ENCODE data around the gene MAP1LC3B2. TPM values are rescaled to one million over a fixed set of nuclear protein-coding genes. Genes with fewer than 3 reads are reported as not detected.

Gene MAP1LC3B2
- total and polyA plus RNA-seq, 2 of the 13 experiments (the other 11 are each of a cell fraction or from before 2014, with no cell fraction given) = 0.60 to 2.2 TPM

DNA sequence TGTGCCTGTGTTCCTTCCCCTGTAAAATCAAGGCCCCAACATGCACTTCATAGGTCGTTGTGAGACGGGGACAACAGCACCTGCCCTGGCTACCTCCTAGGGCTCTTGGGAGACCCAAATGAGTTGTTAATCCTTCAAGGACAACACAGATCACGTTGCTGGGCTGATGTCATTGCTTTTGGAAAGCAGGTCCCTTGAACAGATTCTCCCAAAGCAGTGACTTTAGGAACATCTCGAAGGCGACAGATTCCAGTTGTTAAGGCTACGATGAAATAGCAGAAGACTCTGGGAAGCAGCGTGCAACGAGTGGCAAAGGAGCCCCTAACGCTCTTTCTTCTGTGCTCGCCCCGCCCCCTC is 26.2 kb upstream of the MAP1LC3B2 start:
- no peak for FAIRE-seq
- intact Hi-C loops (cut with micrococcal nuclease; ENCODE audit: unreplicated experiment) = no loop called here

DNA sequence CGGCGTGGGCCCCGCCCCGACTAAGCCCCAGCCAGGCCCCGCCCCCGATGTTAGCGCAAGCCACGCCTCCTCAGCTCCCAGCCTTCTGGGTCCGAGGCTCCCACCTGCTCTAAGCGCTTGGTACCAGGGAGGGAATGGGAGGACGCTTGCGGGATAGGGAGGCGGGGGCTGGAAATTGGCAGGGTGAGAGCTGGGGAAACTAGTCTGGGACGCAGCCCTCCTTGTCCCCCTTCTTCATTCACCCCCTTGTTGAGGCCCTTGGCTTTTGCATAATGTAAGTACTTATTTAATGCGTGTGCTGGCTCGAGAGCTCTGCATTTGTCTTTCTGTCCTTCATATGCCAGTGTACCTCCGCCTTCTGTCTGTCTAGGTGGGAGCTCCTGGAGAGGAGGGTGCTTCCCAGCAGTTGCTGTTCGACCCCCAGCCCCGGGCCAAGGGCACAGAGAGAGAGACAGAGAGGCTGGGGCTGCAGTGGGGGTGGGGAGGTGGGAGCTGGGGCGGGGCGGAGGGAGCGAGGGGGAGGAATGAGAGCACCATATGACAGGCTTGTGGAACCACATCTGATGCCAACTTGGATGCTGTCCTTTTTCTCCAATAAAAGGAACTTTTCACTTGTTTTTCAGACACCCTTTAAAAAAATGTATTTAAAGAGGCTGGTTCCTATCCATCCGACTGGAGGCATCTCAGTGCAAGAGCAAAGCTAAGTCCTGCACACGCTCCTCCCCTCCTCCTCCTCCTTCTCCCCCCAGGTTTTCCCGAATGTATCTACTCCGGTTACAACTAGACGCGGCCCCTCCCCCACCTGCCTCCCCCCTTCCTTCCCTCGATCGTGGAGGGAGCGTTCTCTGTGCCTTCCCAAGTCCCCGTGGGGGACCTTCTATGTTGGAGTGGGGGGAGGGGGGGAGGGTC is 25.6 kb upstream of the MAP1LC3B2 start:
- ChIA-PET POLR2A (no interaction called here), CTCF (ENCODE audit: low intra/inter-chr PET ratio, low total read pairs) (no interaction called here)
- 5% methylated on average over 20 of the region's 32 CpGs for WGBS (ENCODE audit: low lambda C conversion rate)
- Histone ChIP-seq H3K4me1 (ENCODE audit: insufficient read depth, low read length) (peaks cover 19% of the 10 kb centered on the region), H3K4me2 (ENCODE audit: low read depth, low read length) (peak overlapping the region; percentile 45; the same call in 1 of the 2 replicates), H3K9ac (ENCODE audit: insufficient read depth, low read depth, low read length) (no peak overlapping the region), H3K9me3 (ENCODE audit: low read length) (no peaks in the 10 kb centered on the region), H2AFZ (ENCODE audit: low read length) (no peak overlapping the region), H3K4me3 (replicated peaks in 1 of 3; ENCODE audit: insufficient read depth in 1 of 3, low read depth in 2 of 3, low read length in 3 of 3) (peak overlapping the region; percentile 21 to 24 (median 23); a peak in 2 of 6 replicates), H3K27ac (ENCODE audit: extremely low read length, insufficient read depth, low read length) (no peak overlapping the region), H3K27me3 (ENCODE audit: control insufficient read depth in 1 of 2, insufficient read depth in 2 of 2, low read length in 2 of 2) (peaks cover 8 to 56% of the 10 kb centered on the region in 2 experiments; a peak in 4 of 5 replicates), H4K20me1 (ENCODE audit: insufficient read depth, low read length) (no peaks in the 10 kb centered on the region), H3K36me3 (replicated peaks in 1 of 2; ENCODE audit: control insufficient read depth in 1 of 2, insufficient read depth in 2 of 2, low read length in 2 of 2) (no peaks in the 10 kb centered on the region), H3K79me2 (ENCODE audit: insufficient read depth, low read length) (no peaks in the 10 kb centered on the region)
- ATAC-seq (peak; percentile 23; the same call in 2 of the 3 replicates), DNase-seq (ENCODE audit: low spot score) (no peak), FAIRE-seq (no peak)
- no peak for TF ChIP-seq ZBTB8A (CRISPR knock-in tag; IDR thresholded peaks at IDR 0.05; ENCODE audit: borderline replicate concordance, low read depth)
- TF ChIP-seq, protein P1, sequence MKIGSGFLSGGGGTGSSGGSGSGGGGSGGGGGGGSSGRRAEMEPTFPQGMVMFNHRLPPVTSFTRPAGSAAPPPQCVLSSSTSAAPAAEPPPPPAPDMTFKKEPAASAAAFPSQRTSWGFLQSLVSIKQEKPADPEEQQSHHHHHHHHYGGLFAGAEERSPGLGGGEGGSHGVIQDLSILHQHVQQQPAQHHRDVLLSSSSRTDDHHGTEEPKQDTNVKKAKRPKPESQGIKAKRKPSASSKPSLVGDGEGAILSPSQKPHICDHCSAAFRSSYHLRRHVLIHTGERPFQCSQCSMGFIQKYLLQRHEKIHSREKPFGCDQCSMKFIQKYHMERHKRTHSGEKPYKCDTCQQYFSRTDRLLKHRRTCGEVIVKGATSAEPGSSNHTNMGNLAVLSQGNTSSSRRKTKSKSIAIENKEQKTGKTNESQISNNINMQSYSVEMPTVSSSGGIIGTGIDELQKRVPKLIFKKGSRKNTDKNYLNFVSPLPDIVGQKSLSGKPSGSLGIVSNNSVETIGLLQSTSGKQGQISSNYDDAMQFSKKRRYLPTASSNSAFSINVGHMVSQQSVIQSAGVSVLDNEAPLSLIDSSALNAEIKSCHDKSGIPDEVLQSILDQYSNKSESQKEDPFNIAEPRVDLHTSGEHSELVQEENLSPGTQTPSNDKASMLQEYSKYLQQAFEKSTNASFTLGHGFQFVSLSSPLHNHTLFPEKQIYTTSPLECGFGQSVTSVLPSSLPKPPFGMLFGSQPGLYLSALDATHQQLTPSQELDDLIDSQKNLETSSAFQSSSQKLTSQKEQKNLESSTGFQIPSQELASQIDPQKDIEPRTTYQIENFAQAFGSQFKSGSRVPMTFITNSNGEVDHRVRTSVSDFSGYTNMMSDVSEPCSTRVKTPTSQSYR (CRISPR knock-in tag; IDR thresholded peaks at IDR 0.05; ENCODE audit: borderline replicate concordance) = peak; percentile 45; the same call in 1 of the 2 replicates
- in situ Hi-C loops (cut with HindIII; ENCODE audit: extremely low pct_ligation_motif_present, low pct_unique_long_range_greater_than_20kb) = no loop called here
- intact Hi-C loops (cut with micrococcal nuclease; ENCODE audit: unreplicated experiment) = no loop called here
- no TSS peak for BruUV-seq (replicated peaks)

More for the DNA sequence above, 26.2 kb upstream of the MAP1LC3B2 start:
- Histone ChIP-seq H3K36me3 (replicated peaks in 1 of 2; ENCODE audit: control insufficient read depth in 1 of 2, insufficient read depth in 2 of 2, low read length in 2 of 2) (no peaks in the 10 kb centered on the region), H2AFZ (ENCODE audit: low read length) (no peak overlapping the region), H4K20me1 (ENCODE audit: insufficient read depth, low read length) (no peaks in the 10 kb centered on the region), H3K4me1 (ENCODE audit: insufficient read depth, low read length) (peaks cover 23% of the 10 kb centered on the region), H3K9ac (ENCODE audit: insufficient read depth, low read depth, low read length) (no peak overlapping the region), H3K79me2 (ENCODE audit: insufficient read depth, low read length) (no peaks in the 10 kb centered on the region), H3K27me3 (ENCODE audit: control insufficient read depth in 1 of 2, insufficient read depth in 2 of 2, low read length in 2 of 2) (peaks cover 8 to 56% of the 10 kb centered on the region in 2 experiments; a peak in 4 of 5 replicates), H3K4me3 (replicated peaks in 1 of 3; ENCODE audit: insufficient read depth in 1 of 3, low read depth in 2 of 3, low read length in 3 of 3) (no peak overlapping the region), H3K27ac (ENCODE audit: extremely low read length, insufficient read depth, low read length) (no peak overlapping the region), H3K9me3 (ENCODE audit: low read length) (no peaks in the 10 kb centered on the region), H3K4me2 (ENCODE audit: low read depth, low read length) (no peak overlapping the region)
- no peak for DNase-seq (ENCODE audit: low spot score)
- no peak for TF ChIP-seq ZNF552 (CRISPR knock-in tag; IDR thresholded peaks at IDR 0.05; ENCODE audit: borderline replicate concordance)
- ChIA-PET POLR2A (no interaction called here), CTCF (ENCODE audit: low intra/inter-chr PET ratio, low total read pairs) (no interaction called here)
- no peak for ATAC-seq
- in situ Hi-C loops (cut with HindIII; ENCODE audit: extremely low pct_ligation_motif_present, low pct_unique_long_range_greater_than_20kb) = no loop called here
- WGBS (ENCODE audit: low lambda C conversion rate) = 22% methylated on average over 8 of the region's 11 CpGs
- no TSS peak for BruUV-seq (replicated peaks)
